Stomach (tissue), 4 donors: Measurements from ENCODE around the gene NAXD.

Experiments
- EP300 ChIP-seq: sonication (generic); formaldehyde crosslinking; IDR thresholded peaks from one replicate; pipeline ENCODE4 v1.6.1; 2017; ENCODE audit warnings: antibody characterized with exemption
- POLR2A ChIP-seq, 4 donors: fragments of 450-650 bp; IDR thresholded peaks; one replicate each; pipeline ENCODE4 v1.6.1; 2016; ENCODE audit warnings: antibody characterized with exemption in 4 of 4, control low read depth in 2 of 4, mild to moderate bottlenecking in 1 of 4, moderate library complexity in 1 of 4
- POLR2AphosphoS5 ChIP-seq, 3 donors: sonication (generic); formaldehyde crosslinking; IDR thresholded peaks; one replicate each; pipeline ENCODE4 v1.6.1; 2016; ENCODE audit warnings: antibody characterized with exemption in 3 of 3
- TF ChIP-seq, protein P1 (sequence below), 7 experiments: fragments of 450-650 bp in 4 of 7; fragments of 200-600 bp in 3 of 7; sonication (generic) in 3 of 7; IDR thresholded peaks; one replicate each; pipeline ENCODE4 v1.5.1; 2016 to 2019; ENCODE audit warnings: antibody characterized with exemption in 7 of 7, control low read depth in 2 of 7, mild to moderate bottlenecking in 1 of 7

DNA sequence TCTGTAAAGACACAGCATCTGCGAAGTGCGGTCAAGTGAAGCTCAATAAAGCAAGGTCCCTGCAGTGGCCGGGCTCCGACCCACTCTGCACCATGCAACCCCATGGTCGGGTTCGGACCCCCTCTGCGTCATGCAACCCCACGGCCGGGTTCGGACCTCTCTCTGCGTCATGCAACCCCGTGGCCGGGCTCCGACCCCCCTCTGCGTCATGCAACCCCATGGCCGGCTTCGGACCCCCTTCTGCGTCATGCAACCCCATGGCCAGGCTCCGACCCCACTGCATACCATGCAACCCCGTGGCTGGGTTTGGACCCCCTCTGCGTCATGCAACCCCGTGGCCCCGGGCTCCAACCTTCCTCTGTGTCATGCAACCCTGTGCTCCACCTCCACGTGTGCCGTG is 46.7 kb downstream of the NAXD start:
- TF ChIP-seq, protein P1, sequence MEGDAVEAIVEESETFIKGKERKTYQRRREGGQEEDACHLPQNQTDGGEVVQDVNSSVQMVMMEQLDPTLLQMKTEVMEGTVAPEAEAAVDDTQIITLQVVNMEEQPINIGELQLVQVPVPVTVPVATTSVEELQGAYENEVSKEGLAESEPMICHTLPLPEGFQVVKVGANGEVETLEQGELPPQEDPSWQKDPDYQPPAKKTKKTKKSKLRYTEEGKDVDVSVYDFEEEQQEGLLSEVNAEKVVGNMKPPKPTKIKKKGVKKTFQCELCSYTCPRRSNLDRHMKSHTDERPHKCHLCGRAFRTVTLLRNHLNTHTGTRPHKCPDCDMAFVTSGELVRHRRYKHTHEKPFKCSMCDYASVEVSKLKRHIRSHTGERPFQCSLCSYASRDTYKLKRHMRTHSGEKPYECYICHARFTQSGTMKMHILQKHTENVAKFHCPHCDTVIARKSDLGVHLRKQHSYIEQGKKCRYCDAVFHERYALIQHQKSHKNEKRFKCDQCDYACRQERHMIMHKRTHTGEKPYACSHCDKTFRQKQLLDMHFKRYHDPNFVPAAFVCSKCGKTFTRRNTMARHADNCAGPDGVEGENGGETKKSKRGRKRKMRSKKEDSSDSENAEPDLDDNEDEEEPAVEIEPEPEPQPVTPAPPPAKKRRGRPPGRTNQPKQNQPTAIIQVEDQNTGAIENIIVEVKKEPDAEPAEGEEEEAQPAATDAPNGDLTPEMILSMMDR (IDR thresholded peaks at IDR 0.05), result no peak
- TF ChIP-seq POLR2A (IDR thresholded peaks at IDR 0.05) (no peak), EP300 (no peak), POLR2AphosphoS5 (IDR thresholded peaks at IDR 0.05) (no peak)
